DOHH2 (cell line): ENCODE results near the gene TSC22D3.

ENCODE experiments used
- H3F3A ChIP-seq: fragments of 200-600 bp; sonication (generic), shearing (Covaris generic); 2 replicates; pipeline ENCODE4 v1.6.0; 2016; ENCODE audit warnings: antibody characterized with exemption, mild to moderate bottlenecking; ENCODE audit not compliant: control insufficient read depth, insufficient read depth
- H3K27ac ChIP-seq: fragments of 200-600 bp; sonication (generic); 2 replicates; pipeline ENCODE4 v1.5.1; 2014; ENCODE audit warnings: low read depth, mild to moderate bottlenecking, low read length, moderate library complexity
- H3K27me3 ChIP-seq: fragments of 200-600 bp; sonication (generic); 2 replicates; pipeline ENCODE4 v1.6.1; 2014; ENCODE audit warnings: mild to moderate bottlenecking, low read length, mixed read lengths; ENCODE audit not compliant: control insufficient read depth
- H3K36me3 ChIP-seq: fragments of 200-600 bp; sonication (generic); 2 replicates; pipeline ENCODE4 v1.6.1; 2014; ENCODE audit warnings: mild to moderate bottlenecking, low read length, moderate library complexity, mixed read lengths; ENCODE audit not compliant: control insufficient read depth
- H3K4me1 ChIP-seq: fragments of 200-600 bp; sonication (generic); 2 replicates; pipeline ENCODE4 v1.6.1; 2014; ENCODE audit warnings: mild to moderate bottlenecking, low read length, mixed read lengths; ENCODE audit not compliant: control insufficient read depth
- H3K4me2 ChIP-seq: fragments of 200-600 bp; sonication (generic); 2 replicates; pipeline ENCODE4 v1.6.0; 2014; ENCODE audit warnings: mild to moderate bottlenecking, low read length, moderate library complexity
- H3K4me3 ChIP-seq: fragments of 200-600 bp; sonication (generic); 2 replicates; pipeline ENCODE4 v1.5.1; 2014; ENCODE audit warnings: mild to moderate bottlenecking, low read length, mixed read lengths
- H3K79me2 ChIP-seq: fragments of 200-600 bp; sonication (generic); 2 replicates; pipeline ENCODE4 v1.6.1; 2014; ENCODE audit warnings: mild to moderate bottlenecking, low read length, mixed read lengths; ENCODE audit not compliant: control insufficient read depth
- H3K9me2 ChIP-seq: fragments of 200-600 bp; sonication (generic); replicated peaks from 2 replicates; pipeline ENCODE4 v1.6.1; 2014; ENCODE audit warnings: mild to moderate bottlenecking, low read length, mixed read lengths; ENCODE audit not compliant: control insufficient read depth
- H3K9me3 ChIP-seq: fragments of 200-600 bp; sonication (generic); 2 replicates; pipeline ENCODE4 v1.6.1; 2014; ENCODE audit warnings: antibody characterized with exemption, low read length, mixed read lengths; ENCODE audit not compliant: control insufficient read depth, insufficient read depth
- H4K20me1 ChIP-seq: fragments of 200-600 bp; sonication (generic); 2 replicates; pipeline ENCODE4 v1.6.0; 2014; ENCODE audit warnings: low read depth, mild to moderate bottlenecking, antibody characterized with exemption, low read length, moderate library complexity; ENCODE audit not compliant: control insufficient read depth, insufficient read depth
- EZH2phosphoT487 ChIP-seq: fragments of 200-600 bp; sonication (generic); IDR thresholded peaks from 2 replicates; pipeline ENCODE4 v1.6.1; 2017; ENCODE audit warnings: borderline replicate concordance, mild to moderate bottlenecking, antibody characterized with exemption, low read length, moderate library complexity, mixed read lengths
- TF ChIP-seq, protein P1 (sequence below): fragments of 200-600 bp; sonication (generic); IDR thresholded peaks from one replicate; pipeline ENCODE4 v1.5.1; 2014; ENCODE audit warnings: antibody characterized with exemption, mild to moderate bottlenecking, low read depth, low read length; ENCODE audit not compliant: poor library complexity, severe bottlenecking

TSC22D3 gene

DNA sequence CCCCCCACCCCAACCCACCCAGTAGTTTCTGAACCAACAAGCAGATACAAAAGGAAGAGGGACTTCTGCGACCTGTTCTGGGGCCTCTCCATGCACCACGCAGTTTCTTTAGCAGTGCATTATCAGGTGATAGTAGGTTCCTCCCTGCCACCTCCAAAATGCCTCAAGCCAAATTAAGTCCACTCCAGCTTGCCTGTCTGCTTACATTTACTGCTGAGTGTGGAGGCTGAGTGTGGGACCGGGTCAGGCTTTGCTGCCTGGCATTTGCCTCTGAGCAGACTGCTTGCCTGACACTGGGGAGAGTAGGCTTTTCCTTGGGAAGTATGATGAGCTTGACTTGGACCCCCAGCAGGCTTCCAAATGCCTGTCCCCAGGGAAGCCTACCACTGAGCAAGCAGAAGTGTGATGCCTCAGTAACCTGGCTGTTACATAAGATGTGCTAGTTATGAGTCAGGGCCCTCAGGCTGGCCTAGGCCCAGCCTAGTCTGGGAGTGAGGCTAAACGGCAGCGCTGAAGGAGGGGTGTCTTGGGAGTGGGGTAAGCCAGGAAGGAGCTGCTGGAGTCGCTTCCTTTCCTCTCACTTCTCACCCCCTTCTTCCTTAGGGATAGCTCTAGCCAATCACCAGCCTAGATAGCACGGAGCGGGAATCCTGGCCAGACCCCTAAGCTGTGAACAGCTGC lies 9.0 kb downstream of the TSC22D3 start:
- Histone ChIP-seq H3K4me3 (no peak overlapping the region), H3K4me2 (no peak overlapping the region), H3K27me3 (no peaks in the 10 kb centered on the region), H3K79me2 (no peaks in the 10 kb centered on the region), H3K36me3 (no peaks in the 10 kb centered on the region), H3K27ac (no peak overlapping the region), H3K9me3 (no peaks in the 10 kb centered on the region), H3K9me2 (no peaks in the 10 kb centered on the region), H4K20me1 (no peaks in the 10 kb centered on the region), H3K4me1 (no peaks in the 10 kb centered on the region), H3F3A (no peaks in the 10 kb centered on the region)
- no peak for TF ChIP-seq EZH2phosphoT487
- TF ChIP-seq, protein P1, sequence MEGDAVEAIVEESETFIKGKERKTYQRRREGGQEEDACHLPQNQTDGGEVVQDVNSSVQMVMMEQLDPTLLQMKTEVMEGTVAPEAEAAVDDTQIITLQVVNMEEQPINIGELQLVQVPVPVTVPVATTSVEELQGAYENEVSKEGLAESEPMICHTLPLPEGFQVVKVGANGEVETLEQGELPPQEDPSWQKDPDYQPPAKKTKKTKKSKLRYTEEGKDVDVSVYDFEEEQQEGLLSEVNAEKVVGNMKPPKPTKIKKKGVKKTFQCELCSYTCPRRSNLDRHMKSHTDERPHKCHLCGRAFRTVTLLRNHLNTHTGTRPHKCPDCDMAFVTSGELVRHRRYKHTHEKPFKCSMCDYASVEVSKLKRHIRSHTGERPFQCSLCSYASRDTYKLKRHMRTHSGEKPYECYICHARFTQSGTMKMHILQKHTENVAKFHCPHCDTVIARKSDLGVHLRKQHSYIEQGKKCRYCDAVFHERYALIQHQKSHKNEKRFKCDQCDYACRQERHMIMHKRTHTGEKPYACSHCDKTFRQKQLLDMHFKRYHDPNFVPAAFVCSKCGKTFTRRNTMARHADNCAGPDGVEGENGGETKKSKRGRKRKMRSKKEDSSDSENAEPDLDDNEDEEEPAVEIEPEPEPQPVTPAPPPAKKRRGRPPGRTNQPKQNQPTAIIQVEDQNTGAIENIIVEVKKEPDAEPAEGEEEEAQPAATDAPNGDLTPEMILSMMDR = no peak

DNA sequence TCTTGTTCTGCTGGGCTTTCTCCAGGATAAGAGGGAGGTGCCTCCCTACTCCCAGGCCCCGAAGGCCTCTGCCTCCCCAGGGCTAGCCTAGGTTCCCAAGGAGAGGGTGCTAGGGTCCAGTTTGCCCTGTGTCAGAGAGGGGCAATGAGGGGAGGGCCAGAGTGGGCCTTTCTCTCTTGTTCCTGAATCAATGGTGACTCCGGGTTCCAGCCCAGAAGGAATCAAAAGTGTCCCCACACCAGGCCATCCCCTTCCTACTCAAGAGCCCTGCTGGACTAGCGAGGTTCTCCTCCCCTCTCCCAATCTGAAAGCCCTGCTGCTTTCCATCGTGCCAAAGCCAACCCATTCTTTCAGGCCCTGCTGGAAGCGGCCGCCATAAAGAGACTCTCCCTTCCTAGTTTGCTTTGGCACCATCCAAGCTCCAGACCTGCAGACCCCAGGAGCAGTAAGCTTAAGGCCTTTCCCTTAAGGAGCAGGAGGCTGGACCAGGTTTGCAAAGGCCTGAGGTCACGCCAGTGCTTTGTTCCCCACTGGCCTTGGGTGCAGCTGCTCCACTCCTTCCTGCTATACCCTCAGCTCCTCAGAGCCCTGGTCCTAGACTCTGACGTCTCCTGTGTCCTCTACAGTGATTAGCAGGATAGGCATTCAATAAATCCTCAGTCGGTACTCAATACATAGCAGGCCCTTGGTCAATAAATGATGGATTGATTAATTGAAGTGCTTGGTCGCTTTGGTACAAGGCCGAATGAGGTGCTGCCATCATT lies 10.6 kb downstream of the TSC22D3 start:
- Histone ChIP-seq H3K4me1 (no peaks in the 10 kb centered on the region), H3K4me3 (no peak overlapping the region), H3K27ac (no peak overlapping the region), H3K27me3 (no peaks in the 10 kb centered on the region), H3K9me2 (no peaks in the 10 kb centered on the region), H3K4me2 (no peak overlapping the region), H3K36me3 (no peaks in the 10 kb centered on the region), H3K79me2 (no peaks in the 10 kb centered on the region), H3K9me3 (no peaks in the 10 kb centered on the region), H3F3A (no peaks in the 10 kb centered on the region), H4K20me1 (no peaks in the 10 kb centered on the region)
- TF ChIP-seq, protein P1 = no peak
- TF ChIP-seq EZH2phosphoT487 = no peak

DNA sequence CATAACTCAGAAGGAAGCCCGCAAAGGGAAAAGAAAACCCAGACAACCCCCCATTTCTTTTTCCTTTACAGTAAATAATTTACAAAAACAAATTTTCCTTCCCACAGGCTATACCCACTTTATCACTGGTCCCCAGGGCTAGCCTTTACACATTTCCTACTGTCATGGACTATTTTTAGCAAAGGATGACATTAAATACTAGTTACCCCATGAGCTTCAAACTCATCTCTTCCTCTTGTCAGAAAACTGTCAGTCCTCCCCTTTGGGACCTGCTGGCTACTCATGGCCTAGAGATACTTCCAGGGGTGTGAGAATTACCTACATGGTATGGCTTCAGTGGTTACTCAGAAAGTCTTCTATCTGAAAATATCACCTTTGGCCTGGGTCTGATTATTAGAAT lies 11.9 kb downstream of the TSC22D3 start:
- Histone ChIP-seq H3K4me1 (no peaks in the 10 kb centered on the region), H4K20me1 (no peaks in the 10 kb centered on the region), H3K9me3 (no peaks in the 10 kb centered on the region), H3K27me3 (no peaks in the 10 kb centered on the region), H3K4me3 (no peak overlapping the region), H3F3A (no peaks in the 10 kb centered on the region), H3K9me2 (no peaks in the 10 kb centered on the region), H3K27ac (no peak overlapping the region), H3K4me2 (no peak overlapping the region), H3K79me2 (no peaks in the 10 kb centered on the region), H3K36me3 (no peaks in the 10 kb centered on the region)
- TF ChIP-seq, protein P1 = no peak
- TF ChIP-seq EZH2phosphoT487 = no peak
